D721Med (cell line): Measurements from ENCODE around the gene SPTBN1.

Experiments
- DNase-seq: peaks from one replicate; pipeline ENCODE4 v3.0.0; 2011; ENCODE audit warnings: low spot score; ENCODE audit not compliant: insufficient read length
- FAIRE-seq: peaks from 2 replicates; lab custom pipeline; 2011; peaks lifted over from hg19 to GRCh38; lab: Jason Lieb, UNC
- TF ChIP-seq, protein P1 (sequence below): IDR thresholded peaks from 2 replicates; pipeline ENCODE4 v1.5.1; 2012; ENCODE audit warnings: mild to moderate bottlenecking, control low read depth; ENCODE audit not compliant: insufficient read depth; ENCODE audit errors: missing control alignments

Gene SPTBN1

GRCh38 chr2:54486766-54487165 lies 30.6 kb downstream of the SPTBN1 start:
- TF ChIP-seq, protein P1, sequence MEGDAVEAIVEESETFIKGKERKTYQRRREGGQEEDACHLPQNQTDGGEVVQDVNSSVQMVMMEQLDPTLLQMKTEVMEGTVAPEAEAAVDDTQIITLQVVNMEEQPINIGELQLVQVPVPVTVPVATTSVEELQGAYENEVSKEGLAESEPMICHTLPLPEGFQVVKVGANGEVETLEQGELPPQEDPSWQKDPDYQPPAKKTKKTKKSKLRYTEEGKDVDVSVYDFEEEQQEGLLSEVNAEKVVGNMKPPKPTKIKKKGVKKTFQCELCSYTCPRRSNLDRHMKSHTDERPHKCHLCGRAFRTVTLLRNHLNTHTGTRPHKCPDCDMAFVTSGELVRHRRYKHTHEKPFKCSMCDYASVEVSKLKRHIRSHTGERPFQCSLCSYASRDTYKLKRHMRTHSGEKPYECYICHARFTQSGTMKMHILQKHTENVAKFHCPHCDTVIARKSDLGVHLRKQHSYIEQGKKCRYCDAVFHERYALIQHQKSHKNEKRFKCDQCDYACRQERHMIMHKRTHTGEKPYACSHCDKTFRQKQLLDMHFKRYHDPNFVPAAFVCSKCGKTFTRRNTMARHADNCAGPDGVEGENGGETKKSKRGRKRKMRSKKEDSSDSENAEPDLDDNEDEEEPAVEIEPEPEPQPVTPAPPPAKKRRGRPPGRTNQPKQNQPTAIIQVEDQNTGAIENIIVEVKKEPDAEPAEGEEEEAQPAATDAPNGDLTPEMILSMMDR, result no peak
- FAIRE-seq, result no peak
- no peak for DNase-seq

DNA sequence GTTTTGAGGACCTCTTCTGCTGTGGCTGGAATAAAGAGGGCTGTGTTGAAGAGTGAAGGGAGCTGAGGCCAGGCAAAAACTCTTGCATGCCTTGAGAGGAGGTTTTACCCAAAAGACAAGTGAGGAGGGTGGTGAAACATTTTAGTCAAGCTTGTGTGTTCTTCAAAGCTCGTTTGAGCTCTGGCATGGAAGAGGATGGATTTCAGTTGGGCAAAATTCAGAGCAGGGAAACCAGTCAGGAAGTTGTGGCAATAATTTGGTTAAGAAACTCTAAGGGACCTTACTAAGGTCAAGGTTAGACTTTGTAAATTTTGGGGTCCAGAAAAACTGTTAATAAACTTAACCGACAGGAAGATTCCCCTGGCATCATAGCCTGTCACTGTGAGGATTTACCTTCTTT lies 34.7 kb downstream of the SPTBN1 start:
- TF ChIP-seq, protein P1, result no peak
- no peak for DNase-seq
- no peak for FAIRE-seq

GRCh38 chr2:54492335-54492734 lies 36.2 kb downstream of the SPTBN1 start:
- no peak for FAIRE-seq
- TF ChIP-seq, protein P1, result no peak
- no peak for DNase-seq

GRCh38 chr2:54494087-54494486 lies 38.0 kb downstream of the SPTBN1 start:
- DNase-seq (no peak), FAIRE-seq (no peak)
- TF ChIP-seq, protein P1, result no peak

- DNase-seq (no peak), FAIRE-seq (no peak)
- TF ChIP-seq, protein P1, result no peak
These were observed 40.8 kb downstream of the SPTBN1 start for GRCh38 chr2:54496920-54497319.

DNA sequence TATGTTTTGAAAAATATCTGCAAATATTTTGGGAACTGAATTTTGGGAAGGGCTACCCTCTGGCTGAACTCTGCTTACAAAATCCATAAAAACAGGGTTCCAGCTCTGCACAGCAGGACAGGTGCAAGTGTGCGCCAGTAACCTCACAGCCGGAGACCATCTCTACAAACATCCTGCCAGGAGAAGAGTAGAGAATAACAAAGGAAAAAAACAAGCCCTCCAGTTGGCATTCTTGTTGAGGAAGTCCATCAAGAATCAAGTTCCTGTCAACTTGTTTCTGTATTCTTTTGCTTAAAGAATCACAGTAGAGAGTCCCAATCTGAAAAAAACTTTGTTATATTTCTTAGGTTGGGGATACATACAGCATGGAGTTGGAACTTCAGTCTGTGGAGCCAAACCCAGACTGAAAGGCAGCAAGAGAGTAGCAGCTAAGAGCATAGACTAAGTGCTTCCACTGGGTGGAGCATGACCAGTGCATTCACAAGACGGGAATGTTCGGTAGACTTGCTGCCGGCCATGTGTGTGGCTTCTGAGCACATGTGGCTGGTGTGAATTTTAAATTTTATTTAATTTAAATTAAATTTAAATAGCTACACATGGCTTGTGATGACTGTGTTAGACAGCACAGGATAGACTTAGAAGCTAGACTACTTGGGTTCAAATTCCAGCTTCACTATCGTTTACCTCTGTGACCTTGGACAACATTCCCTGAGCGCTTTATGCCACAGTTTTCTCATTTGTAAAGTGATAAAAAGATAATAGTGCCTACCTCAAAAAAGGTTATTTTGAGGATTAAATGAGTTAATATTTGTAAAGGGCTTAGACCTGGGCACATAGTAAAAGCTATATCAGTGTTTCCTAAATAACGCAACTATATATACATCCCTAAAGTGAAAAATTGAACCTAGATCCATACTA lies 41.9 kb downstream of the SPTBN1 start:
- FAIRE-seq (no peak), DNase-seq (no peak)
- TF ChIP-seq, protein P1, result no peak

DNA sequence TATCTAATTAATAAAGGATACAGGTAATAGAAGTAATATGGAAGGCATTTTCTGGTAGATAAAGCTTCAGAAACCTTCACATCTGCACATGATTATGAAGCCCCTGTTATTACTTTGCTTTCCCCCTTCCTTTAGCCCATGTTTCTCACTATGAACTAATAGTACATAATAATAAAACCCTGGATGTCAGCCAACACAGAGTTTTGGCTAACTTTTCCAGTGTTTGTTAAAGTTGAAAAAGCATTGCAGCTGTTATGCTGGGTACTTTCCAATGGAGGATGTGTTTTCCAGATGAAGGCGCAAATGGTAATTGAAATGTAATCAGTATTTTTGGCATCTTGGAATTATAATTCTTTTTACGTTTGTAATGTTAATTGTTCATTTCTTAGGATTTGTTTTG lies 43.5 kb downstream of the SPTBN1 start:
- FAIRE-seq (no peak), DNase-seq (no peak)
- TF ChIP-seq, protein P1, result no peak
